ENCODE data around the gene FNDC3B. TPM values are rescaled to one million over a fixed set of nuclear protein-coding genes. Genes with fewer than 3 reads are reported as not detected.

Gene FNDC3B
- total RNA-seq, 1 experiment from 2014 or later, result 22.9 TPM

Other genes with a start within 250 kb of the FNDC3B start
- gene PLD1, start 229.1 kb upstream of the FNDC3B start, total RNA-seq (2014; rRNA removed; shearing (Covaris generic)), result not detected in 2 replicates
- not detected in 2 replicates for gene TMEM212, start 196.2 kb upstream of the FNDC3B start, total RNA-seq (2014; rRNA removed; shearing (Covaris generic))